SU-DHL-6 (cell line): ENCODE data around the gene RILPL1.

Experiments
- EZH2phosphoT487 ChIP-seq: fragments of 200-600 bp; sonication (generic), shearing (Covaris generic); conservative IDR thresholded peaks from 2 replicates; pipeline ENCODE4 v1.6.1; 2018; ENCODE audit warnings: mild to moderate bottlenecking, antibody characterized with exemption, low read length, moderate library complexity, mixed read lengths
- TF ChIP-seq, protein P1 (sequence below): fragments of 200-600 bp; sonication (generic); IDR thresholded peaks from one replicate; pipeline ENCODE4 v1.5.1; 2017; ENCODE audit warnings: antibody characterized with exemption, mild to moderate bottlenecking, low read length, moderate library complexity; ENCODE audit not compliant: insufficient read depth, poor library complexity, severe bottlenecking

GRCh38 chr12:123512838-123513665 is 20.5 kb downstream of the RILPL1 start:
- TF ChIP-seq, protein P1, sequence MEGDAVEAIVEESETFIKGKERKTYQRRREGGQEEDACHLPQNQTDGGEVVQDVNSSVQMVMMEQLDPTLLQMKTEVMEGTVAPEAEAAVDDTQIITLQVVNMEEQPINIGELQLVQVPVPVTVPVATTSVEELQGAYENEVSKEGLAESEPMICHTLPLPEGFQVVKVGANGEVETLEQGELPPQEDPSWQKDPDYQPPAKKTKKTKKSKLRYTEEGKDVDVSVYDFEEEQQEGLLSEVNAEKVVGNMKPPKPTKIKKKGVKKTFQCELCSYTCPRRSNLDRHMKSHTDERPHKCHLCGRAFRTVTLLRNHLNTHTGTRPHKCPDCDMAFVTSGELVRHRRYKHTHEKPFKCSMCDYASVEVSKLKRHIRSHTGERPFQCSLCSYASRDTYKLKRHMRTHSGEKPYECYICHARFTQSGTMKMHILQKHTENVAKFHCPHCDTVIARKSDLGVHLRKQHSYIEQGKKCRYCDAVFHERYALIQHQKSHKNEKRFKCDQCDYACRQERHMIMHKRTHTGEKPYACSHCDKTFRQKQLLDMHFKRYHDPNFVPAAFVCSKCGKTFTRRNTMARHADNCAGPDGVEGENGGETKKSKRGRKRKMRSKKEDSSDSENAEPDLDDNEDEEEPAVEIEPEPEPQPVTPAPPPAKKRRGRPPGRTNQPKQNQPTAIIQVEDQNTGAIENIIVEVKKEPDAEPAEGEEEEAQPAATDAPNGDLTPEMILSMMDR: no peak
- TF ChIP-seq EZH2phosphoT487: no peak
